ENCODE results near the gene CAVIN1.
"Not testable (repeated sequence)": the region's sequence is repeated elsewhere in the genome, so short reads cannot be mapped to it uniquely, and the experiment has no call there.

- not testable (repeated sequence) for TF ChIP-seq CTCF (IDR thresholded peaks at IDR 0.05; ENCODE audit: insufficient read depth, low read length, poor library complexity, severe bottlenecking); EZH2phosphoT487 (conservative IDR thresholded peaks at IDR 0.05; ENCODE audit: low read length)
Observed at GRCh38 chr17:42368310-42368709, 54.7 kb downstream of the CAVIN1 start.

Data from SU-DHL-6 (cell line).